ENCODE measurements around the gene PIK3C2B. TPM values are rescaled to one million over a fixed set of nuclear protein-coding genes. Genes with fewer than 3 reads are reported as not detected.
A peak's percentile ranks its signal among the peaks of the same experiment; 100 is the strongest.

Gene PIK3C2B
- total and polyA plus RNA-seq, 4 donors: 2.8 to 14.9 (median 5.4) TPM

- Histone ChIP-seq H3K27me3 (ENCODE audit: control insufficient read depth in 4 of 4, insufficient read depth in 4 of 4, low read length in 3 of 4) (no peaks in the 10 kb centered on the region), H3K9ac (ENCODE audit: low read depth in 1 of 2, low read length in 2 of 2) (no peak overlapping the region), H3K4me1 (ENCODE audit: control insufficient read depth in 4 of 4, insufficient read depth in 4 of 4, low read length in 3 of 4) (peaks cover 0 to 5% (median 2%) of the 10 kb centered on the region in 4 donors), H3K27ac (ENCODE audit: low read depth in 1 of 2, low read length in 2 of 2) (peak overlapping the region; percentile 36 to 59), H3K9me3 (ENCODE audit: control insufficient read depth in 4 of 4, low read length in 3 of 4) (no peaks in the 10 kb centered on the region), H3K4me3 (ENCODE audit: low read depth in 1 of 3, low read length in 3 of 3) (no peak overlapping the region), H3K36me3 (ENCODE audit: control insufficient read depth in 4 of 4, insufficient read depth in 3 of 4, low read depth in 1 of 4, low read length in 3 of 4) (peaks cover 9 to 19% (median 11%) of the 10 kb centered on the region in 4 donors)
- TF ChIP-seq ATF3 (IDR thresholded peaks at IDR 0.05): no peak
- no peak for TF ChIP-seq TAF1 (conservative IDR thresholded peaks at IDR 0.05)
- peak; percentile 86 for TF ChIP-seq NR2F2 (IDR thresholded peaks at IDR 0.05)
- TF ChIP-seq CTCF (IDR thresholded peaks at IDR 0.05; ENCODE audit: low read depth, low read length, missing input control): no peak
- no peak for DNase-seq (ENCODE audit: low spot score)
- WGBS: 71% methylated on average over 11 of the region's 11 CpGs
Observed at GRCh38 chr1:204461331-204462228, 33.0 kb downstream of the PIK3C2B start.

GRCh38 chr1:204460346-204460745, 34.3 kb downstream of the PIK3C2B start:
- 98% methylated on average over 8 of the region's 8 CpGs for whole genome bisulfite sequencing
- no peak for DNase-seq (ENCODE audit: low spot score)
- H3K27me3 ChIP-seq (ENCODE audit: control insufficient read depth in 4 of 4, insufficient read depth in 4 of 4, low read length in 3 of 4): no peaks in the 10 kb centered on the region
- H3K36me3 ChIP-seq (ENCODE audit: control insufficient read depth in 4 of 4, insufficient read depth in 3 of 4, low read depth in 1 of 4, low read length in 3 of 4): peaks cover 9 to 27% (median 13%) of the 10 kb centered on the region in 4 donors
- H3K4me1 ChIP-seq (ENCODE audit: control insufficient read depth in 4 of 4, insufficient read depth in 4 of 4, low read length in 3 of 4): peaks cover 0 to 4% (median 2%) of the 10 kb centered on the region in 4 donors
- no peak overlapping the region for H3K9ac ChIP-seq (ENCODE audit: low read depth in 1 of 2, low read length in 2 of 2)
- no peak overlapping the region for H3K27ac ChIP-seq (ENCODE audit: low read depth in 1 of 2, low read length in 2 of 2)
- no peaks in the 10 kb centered on the region for H3K9me3 ChIP-seq (ENCODE audit: control insufficient read depth in 4 of 4, low read length in 3 of 4)
- TF ChIP-seq FOXA2 (IDR thresholded peaks at IDR 0.05) (no peak), GABPA (IDR thresholded peaks at IDR 0.05 in 1 of 2, conservative IDR thresholded peaks at IDR 0.05 in 1 of 2) (no peak), NR2F2 (IDR thresholded peaks at IDR 0.05) (no peak), RXRA (IDR thresholded peaks at IDR 0.05) (no peak)
- H3K4me3 ChIP-seq (ENCODE audit: low read depth in 1 of 3, low read length in 3 of 3): no peak overlapping the region

- DNase-seq (ENCODE audit: low spot score): no peak
- H3K4me1 ChIP-seq (ENCODE audit: control insufficient read depth in 4 of 4, insufficient read depth in 4 of 4, low read length in 3 of 4): peaks cover 0 to 4% (median 2%) of the 10 kb centered on the region in 4 donors
- 89% methylated on average over 4 of the region's 4 CpGs for WGBS
- no peak overlapping the region for H3K4me3 ChIP-seq (ENCODE audit: low read depth in 1 of 3, low read length in 3 of 3)
- no peaks in the 10 kb centered on the region for H3K9me3 ChIP-seq (ENCODE audit: control insufficient read depth in 4 of 4, low read length in 3 of 4)
- peaks cover 9 to 27% (median 13%) of the 10 kb centered on the region in 4 donors for H3K36me3 ChIP-seq (ENCODE audit: control insufficient read depth in 4 of 4, insufficient read depth in 3 of 4, low read depth in 1 of 4, low read length in 3 of 4)
- TF ChIP-seq HNF4A (conservative IDR thresholded peaks at IDR 0.05) (no peak), EGR1 (IDR thresholded peaks at IDR 0.05; ENCODE audit: low read depth in 2 of 2) (no peak), ATF3 (IDR thresholded peaks at IDR 0.05) (no peak), SP1 (IDR thresholded peaks at IDR 0.05) (no peak), NR2F2 (IDR thresholded peaks at IDR 0.05) (no peak), RXRA (IDR thresholded peaks at IDR 0.05) (no peak), JUND (IDR thresholded peaks at IDR 0.05) (no peak), RAD21 (IDR thresholded peaks at IDR 0.05) (no peak), FOXA1 (IDR thresholded peaks at IDR 0.05) (no peak), FOXA2 (IDR thresholded peaks at IDR 0.05) (no peak), TAF1 (conservative IDR thresholded peaks at IDR 0.05) (no peak)
- no peak overlapping the region for H3K9ac ChIP-seq (ENCODE audit: low read depth in 1 of 2, low read length in 2 of 2)
- no peak overlapping the region for H3K27ac ChIP-seq (ENCODE audit: low read depth in 1 of 2, low read length in 2 of 2)
- H3K27me3 ChIP-seq (ENCODE audit: control insufficient read depth in 4 of 4, insufficient read depth in 4 of 4, low read length in 3 of 4): no peaks in the 10 kb centered on the region
Observed at GRCh38 chr1:204459706-204460105, 34.9 kb downstream of the PIK3C2B start.
